Transverse colon (tissue), 3 donors: ENCODE results near the gene ANAPC2.

Experiments used
- EP300 ChIP-seq: sonication (generic); formaldehyde crosslinking; IDR thresholded peaks from one replicate; pipeline ENCODE4 v1.6.1; 2017; ENCODE audit warnings: antibody characterized with exemption, low read depth
- POLR2A ChIP-seq: fragments of 450-650 bp; IDR thresholded peaks from one replicate; pipeline ENCODE4 v1.6.1; 2016; ENCODE audit warnings: antibody characterized with exemption, mild to moderate bottlenecking, moderate library complexity
- POLR2AphosphoS5 ChIP-seq, 3 donors: sonication (generic); formaldehyde crosslinking; IDR thresholded peaks; one replicate each; pipeline ENCODE4 v1.6.1; 2016; ENCODE audit warnings: antibody characterized with exemption in 3 of 3

DNA sequence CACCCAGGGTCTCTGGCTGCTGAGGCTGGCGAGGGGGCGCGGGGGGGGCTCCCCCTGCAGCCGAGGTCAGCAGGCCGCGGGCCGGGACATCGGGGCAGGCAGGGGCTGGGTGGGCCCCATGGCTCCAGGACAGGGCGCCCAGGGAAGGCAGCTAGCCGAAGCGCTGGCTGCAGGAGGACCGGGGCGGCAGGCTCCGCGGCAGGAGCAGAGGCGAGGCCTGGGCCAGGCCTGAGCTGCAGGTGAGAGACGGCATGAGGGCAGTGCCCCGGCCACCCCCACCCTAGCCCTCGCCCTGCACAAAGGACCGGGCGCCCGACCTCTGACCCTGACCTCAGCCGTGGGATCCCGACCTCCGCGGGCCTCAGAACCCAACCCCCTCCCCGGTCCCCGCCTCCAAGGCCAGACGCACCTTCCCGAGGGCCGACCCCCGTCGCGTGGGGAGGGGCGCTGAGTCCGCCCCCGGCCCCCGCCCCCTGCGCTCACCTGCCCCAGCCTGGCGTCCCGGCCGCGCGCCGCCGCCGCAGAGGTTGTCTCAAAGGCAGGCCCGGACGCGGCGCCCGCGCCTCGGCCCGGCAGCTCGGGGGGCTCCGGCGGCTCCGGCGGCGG lies 33.2 kb upstream of the ANAPC2 start:
- TF ChIP-seq POLR2AphosphoS5 (IDR thresholded peaks at IDR 0.05) (no peak), POLR2A (no peak), EP300 (no peak)
